PC-9 (cell line): ENCODE data around the gene RGS6. TPM values are rescaled to one million over a fixed set of nuclear protein-coding genes. Genes with fewer than 3 reads are reported as not detected.

Experiments
- BruUV-seq: library from RNA; stranded (reverse); fragments of 400-500 nt; replicated peaks from 2 replicates; lab custom pipeline; 2021; lab: Mats Ljungman, UMichigan
- CTCF ChIA-PET: fragments of 300-600 bp; sonication (Branson Sonifier 250); formaldehyde crosslinking; loops from one replicate; lab custom pipeline; 2022; ENCODE audit warnings: antibody characterized with exemption; lab: Charles Lee
- POLR2A ChIA-PET: fragments of 300-600 bp; sonication (Branson Sonifier 250); formaldehyde crosslinking; loops from one replicate; lab custom pipeline; 2022; ENCODE audit warnings: antibody characterized with exemption; ENCODE audit not compliant: unreplicated experiment; lab: Charles Lee
- DNase-seq, 2 experiments: peaks; one replicate each; pipeline versions ENCODE4 v3.0.0 to v3.0.0-alpha.2; 2015 to 2022; ENCODE audit warnings: mixed read lengths in 1 of 2
- H2AFZ ChIP-seq: fragments of 200-600 bp; sonication (generic); 2 replicates; pipeline ENCODE4 v1.8.1; 2017; ENCODE audit warnings: antibody characterized with exemption
- H3F3A ChIP-seq: fragments of 200-600 bp; sonication (generic); 2 replicates; pipeline ENCODE4 v1.8.1; 2017; ENCODE audit warnings: antibody characterized with exemption, mild to moderate bottlenecking, low read depth; ENCODE audit not compliant: insufficient read depth
- H3K27ac ChIP-seq: fragments of 200-600 bp; sonication (generic); 2 replicates; pipeline ENCODE4 v1.6.1; 2016; ENCODE audit warnings: mixed run types
- H3K27me3 ChIP-seq: fragments of 200-600 bp; sonication (generic); 2 replicates; pipeline ENCODE4 v1.6.1; 2016; ENCODE audit warnings: low read depth, mixed run types; ENCODE audit not compliant: insufficient read depth
- H3K36me3 ChIP-seq: fragments of 200-600 bp; sonication (generic); 2 replicates; pipeline ENCODE4 v1.6.1; 2016; ENCODE audit warnings: low read depth, mixed run types
- H3K4me1 ChIP-seq: fragments of 200-600 bp; sonication (generic); replicated peaks from 2 replicates; pipeline ENCODE4 v1.6.1; 2016; ENCODE audit warnings: mixed run types; ENCODE audit not compliant: insufficient read depth
- H3K4me2 ChIP-seq: fragments of 200-600 bp; sonication (generic); 2 replicates; pipeline ENCODE4 v1.6.1; 2017; ENCODE audit warnings: mixed run types
- H3K4me3 ChIP-seq: fragments of 200-600 bp; sonication (generic); 2 replicates; pipeline ENCODE4 v1.6.1; 2016; ENCODE audit warnings: mixed run types
- H3K79me2 ChIP-seq: fragments of 200-600 bp; sonication (generic); 2 replicates; pipeline ENCODE4 v1.6.1; 2017; ENCODE audit warnings: low read depth, mixed run types
- H3K9me2 ChIP-seq: fragments of 200-600 bp; sonication (generic); 2 replicates; pipeline ENCODE4 v1.8.1; 2017; ENCODE audit warnings: mild to moderate bottlenecking; ENCODE audit not compliant: insufficient read depth
- H3K9me3 ChIP-seq: fragments of 200-600 bp; sonication (generic); 2 replicates; pipeline ENCODE4 v1.8.1; 2016; ENCODE audit warnings: low read depth; ENCODE audit not compliant: insufficient read depth
- H4K20me1 ChIP-seq: fragments of 200-600 bp; sonication (generic); 2 replicates; pipeline ENCODE4 v1.8.1; 2017; ENCODE audit not compliant: insufficient read depth
- EZH2 ChIP-seq: fragments of 200-600 bp; sonication (generic); IDR thresholded peaks from 2 replicates; pipeline ENCODE4 v1.8.0; 2017; ENCODE audit warnings: antibody characterized with exemption, low read depth
- intact Hi-C: fragments of 100-400 bp; cut with micrococcal nuclease; formaldehyde crosslinking; loops from one replicate; pipeline ENCODE4 v1.10.0; 2022; ENCODE audit not compliant: unreplicated experiment
- total RNA-seq: library from RNA; stranded (reverse); gene quantifications from 2 replicates; pipeline ENCODE4 v1.2.3, GENCODE V29; 2021
- TF ChIP-seq, protein P1 (sequence below): fragments of 200-600 bp; sonication (generic); conservative IDR thresholded peaks from 2 replicates; pipeline ENCODE4 v1.6.1; 2017; ENCODE audit warnings: mixed run types, antibody characterized with exemption, mild to moderate bottlenecking, moderate library complexity

Gene RGS6
- total RNA-seq, 1 experiment from 2014 or later, result not detected

DNA sequence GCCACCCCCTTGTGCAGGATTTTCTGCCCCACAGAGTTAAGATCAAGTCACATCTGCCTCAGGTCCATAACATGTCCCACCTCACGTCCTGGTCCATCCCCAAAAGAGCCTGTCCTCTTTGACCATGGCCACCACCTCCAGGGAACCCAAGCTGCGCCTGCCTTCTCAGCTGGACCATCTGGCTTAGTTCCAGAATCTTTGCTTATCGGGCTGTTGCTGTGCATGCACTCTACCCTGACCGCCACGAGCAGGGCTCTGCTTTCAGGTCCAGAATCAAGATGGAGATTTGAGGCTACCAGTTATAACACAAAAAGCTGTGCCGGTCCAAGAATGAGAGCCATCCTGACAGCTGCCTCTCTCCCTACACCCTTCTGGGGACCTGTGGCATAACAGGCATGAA, 635.0 kb downstream of the RGS6 start:
- no peaks in the 10 kb centered on the region for H3K4me1 ChIP-seq
- TF ChIP-seq, protein P1, sequence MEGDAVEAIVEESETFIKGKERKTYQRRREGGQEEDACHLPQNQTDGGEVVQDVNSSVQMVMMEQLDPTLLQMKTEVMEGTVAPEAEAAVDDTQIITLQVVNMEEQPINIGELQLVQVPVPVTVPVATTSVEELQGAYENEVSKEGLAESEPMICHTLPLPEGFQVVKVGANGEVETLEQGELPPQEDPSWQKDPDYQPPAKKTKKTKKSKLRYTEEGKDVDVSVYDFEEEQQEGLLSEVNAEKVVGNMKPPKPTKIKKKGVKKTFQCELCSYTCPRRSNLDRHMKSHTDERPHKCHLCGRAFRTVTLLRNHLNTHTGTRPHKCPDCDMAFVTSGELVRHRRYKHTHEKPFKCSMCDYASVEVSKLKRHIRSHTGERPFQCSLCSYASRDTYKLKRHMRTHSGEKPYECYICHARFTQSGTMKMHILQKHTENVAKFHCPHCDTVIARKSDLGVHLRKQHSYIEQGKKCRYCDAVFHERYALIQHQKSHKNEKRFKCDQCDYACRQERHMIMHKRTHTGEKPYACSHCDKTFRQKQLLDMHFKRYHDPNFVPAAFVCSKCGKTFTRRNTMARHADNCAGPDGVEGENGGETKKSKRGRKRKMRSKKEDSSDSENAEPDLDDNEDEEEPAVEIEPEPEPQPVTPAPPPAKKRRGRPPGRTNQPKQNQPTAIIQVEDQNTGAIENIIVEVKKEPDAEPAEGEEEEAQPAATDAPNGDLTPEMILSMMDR, result no peak
- no peak for TF ChIP-seq EZH2
- H3K9me2 ChIP-seq, result no peaks in the 10 kb centered on the region
- no peak overlapping the region for H3K27ac ChIP-seq
- POLR2A ChIA-PET, result no interaction called here
- DNase-seq, result no peak
- no peak overlapping the region for H3K4me3 ChIP-seq
- intact Hi-C loops, result no loop called here
- no peaks in the 10 kb centered on the region for H3K9me3 ChIP-seq
- H3K36me3 ChIP-seq, result no peaks in the 10 kb centered on the region
- H3F3A ChIP-seq, result no peaks in the 10 kb centered on the region
- peaks cover 85% of the 10 kb centered on the region for H3K27me3 ChIP-seq
- BruUV-seq, result no TSS peak
- H4K20me1 ChIP-seq, result no peaks in the 10 kb centered on the region
- H3K79me2 ChIP-seq, result no peaks in the 10 kb centered on the region
- CTCF ChIA-PET, result no interaction called here
- H2AFZ ChIP-seq, result no peak overlapping the region
- H3K4me2 ChIP-seq, result no peak overlapping the region

DNA sequence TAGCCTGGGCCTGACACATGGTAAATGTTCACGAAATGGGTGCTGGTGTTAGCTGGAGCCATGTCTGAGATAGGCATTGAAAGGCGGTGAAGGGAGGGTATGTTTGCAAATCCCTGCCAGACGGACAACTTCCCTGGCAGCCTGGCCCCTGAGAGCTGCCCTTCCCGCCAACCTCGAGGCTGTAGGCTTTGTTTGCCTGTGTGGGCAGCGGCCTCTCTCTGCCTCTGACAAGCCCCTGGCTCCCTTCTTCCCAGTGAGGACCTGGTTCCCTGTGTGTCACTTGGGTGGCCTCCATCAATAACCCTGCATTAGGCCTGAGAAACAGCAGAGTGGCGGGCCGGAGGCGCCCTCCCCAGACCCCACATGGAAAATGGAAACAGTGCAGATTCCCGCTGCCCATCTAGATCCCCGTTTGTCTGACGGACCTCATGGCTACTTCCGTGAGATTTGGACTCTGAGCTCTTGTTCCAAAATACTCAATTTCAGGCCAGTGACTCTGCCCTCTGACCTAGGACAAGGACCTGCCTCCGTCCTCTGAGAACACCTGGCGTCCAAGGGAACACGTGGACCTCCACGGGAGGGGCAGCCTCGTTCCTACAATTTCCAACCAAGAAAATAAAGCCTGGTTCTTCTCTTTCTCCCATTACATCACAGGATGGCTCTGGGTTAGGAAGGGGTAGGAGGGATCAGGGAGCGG, 636.2 kb downstream of the RGS6 start:
- Histone ChIP-seq H3K27ac (no peak overlapping the region), H4K20me1 (no peaks in the 10 kb centered on the region), H3K4me1 (no peaks in the 10 kb centered on the region), H3K36me3 (no peaks in the 10 kb centered on the region), H3K4me2 (no peak overlapping the region), H3K9me2 (no peaks in the 10 kb centered on the region), H3F3A (no peaks in the 10 kb centered on the region), H3K27me3 (peaks cover 80% of the 10 kb centered on the region), H3K79me2 (no peaks in the 10 kb centered on the region), H2AFZ (no peak overlapping the region), H3K9me3 (no peaks in the 10 kb centered on the region), H3K4me3 (no peak overlapping the region)
- DNase-seq, result no peak
- POLR2A ChIA-PET, result no interaction called here
- intact Hi-C loops, result no loop called here
- no TSS peak for BruUV-seq
- CTCF ChIA-PET, result no interaction called here
- no peak for TF ChIP-seq EZH2
- TF ChIP-seq, protein P1, result no peak

DNA sequence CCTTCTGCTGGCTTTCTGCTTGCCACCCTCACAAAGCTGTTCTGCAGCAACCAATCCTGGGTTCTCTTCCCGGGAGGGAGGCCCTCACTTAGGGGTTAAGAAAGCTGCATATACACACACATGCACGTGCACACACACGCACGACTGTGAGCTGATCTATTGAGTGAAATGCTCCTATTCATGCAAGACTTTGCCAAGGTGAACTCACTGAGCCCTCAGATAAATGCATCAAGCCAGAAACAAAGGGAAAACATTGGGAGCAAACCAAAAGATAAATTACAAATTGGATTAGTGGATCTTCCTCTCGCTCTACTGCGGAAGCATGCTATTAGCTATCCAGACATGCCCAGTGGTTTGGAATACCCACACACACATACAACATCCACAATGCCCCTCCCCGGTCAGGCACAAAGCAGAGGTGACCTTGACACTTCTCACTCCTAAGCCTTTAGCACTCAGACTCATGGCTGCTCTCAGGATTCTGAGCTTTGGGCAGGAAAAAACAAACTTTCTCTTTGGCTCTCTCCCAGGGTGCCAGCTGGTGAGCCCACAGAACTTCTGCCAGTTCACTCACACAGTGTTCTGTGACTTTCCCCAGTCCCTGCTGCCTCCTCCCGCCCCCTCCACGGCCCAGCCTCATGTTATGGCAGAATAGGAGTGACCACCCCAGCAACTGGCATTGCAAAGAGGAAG, 641.6 kb downstream of the RGS6 start:
- Histone ChIP-seq H3K4me3 (no peak overlapping the region), H3K4me1 (no peaks in the 10 kb centered on the region), H3K79me2 (no peaks in the 10 kb centered on the region), H3K27ac (no peak overlapping the region), H3K9me2 (no peaks in the 10 kb centered on the region), H3K27me3 (peaks cover 42% of the 10 kb centered on the region), H3K36me3 (no peaks in the 10 kb centered on the region), H2AFZ (no peak overlapping the region), H3F3A (no peaks in the 10 kb centered on the region), H3K9me3 (no peaks in the 10 kb centered on the region), H4K20me1 (no peaks in the 10 kb centered on the region), H3K4me2 (no peak overlapping the region)
- CTCF ChIA-PET, result no interaction called here
- no TSS peak for BruUV-seq
- POLR2A ChIA-PET, result no interaction called here
- TF ChIP-seq, protein P1, result no peak
- TF ChIP-seq EZH2, result no peak
- intact Hi-C loops, result no loop called here
- DNase-seq, result no peak
